MM.1S (cell line): ENCODE data around the gene ORC5.

Source experiments
- DNase-seq: peaks from one replicate; pipeline ENCODE4 v3.0.0-alpha.2; 2015
- H2AFZ ChIP-seq: fragments of 300-600 bp; sonication (generic); 2 replicates; pipeline ENCODE4 v1.6.0; 2016; ENCODE audit warnings: antibody characterized with exemption, low read length
- H3F3A ChIP-seq: fragments of 300-600 bp; sonication (generic); 2 replicates; pipeline ENCODE4 v1.6.1; 2016; ENCODE audit warnings: mild to moderate bottlenecking, antibody characterized with exemption, low read length, moderate library complexity, mixed read lengths; ENCODE audit not compliant: insufficient read depth
- H3K27ac ChIP-seq: fragments of 300-600 bp; sonication (generic); 2 replicates; pipeline ENCODE4 v1.5.1; 2016; ENCODE audit warnings: mild to moderate bottlenecking, low read length
- H3K27me3 ChIP-seq: fragments of 300-600 bp; sonication (generic); replicated peaks from 2 replicates; pipeline ENCODE4 v1.6.0; 2016; ENCODE audit warnings: low read length; ENCODE audit not compliant: insufficient read depth
- H3K36me3 ChIP-seq: fragments of 300-600 bp; sonication (generic); replicated peaks from 2 replicates; pipeline ENCODE4 v1.6.1; 2016; ENCODE audit warnings: mild to moderate bottlenecking, low read length, mixed read lengths; ENCODE audit not compliant: insufficient read depth
- H3K4me1 ChIP-seq: fragments of 300-600 bp; sonication (generic); 2 replicates; pipeline ENCODE4 v1.6.1; 2016; ENCODE audit warnings: low read length, mixed read lengths
- H3K4me2 ChIP-seq: fragments of 300-600 bp; sonication (generic); 2 replicates; pipeline ENCODE4 v1.6.0; 2016; ENCODE audit warnings: low read depth, low read length
- H3K4me3 ChIP-seq: fragments of 300-600 bp; sonication (generic); 2 replicates; pipeline ENCODE4 v1.5.1; 2016; ENCODE audit warnings: low read length, mixed read lengths
- H3K79me2 ChIP-seq: fragments of 300-600 bp; sonication (generic); 2 replicates; pipeline ENCODE4 v1.6.1; 2016; ENCODE audit warnings: mixed run types, low read length, mixed read lengths
- H3K9ac ChIP-seq: fragments of 300-600 bp; sonication (generic); 2 replicates; pipeline ENCODE4 v1.6.1; 2016; ENCODE audit warnings: low read length, mixed read lengths
- H3K9me2 ChIP-seq: fragments of 300-600 bp; sonication (generic); replicated peaks from 2 replicates; pipeline ENCODE4 v1.6.1; 2016; ENCODE audit warnings: mild to moderate bottlenecking, low read length, mixed read lengths; ENCODE audit not compliant: insufficient read depth
- H3K9me3 ChIP-seq: fragments of 300-600 bp; sonication (generic); replicated peaks from 2 replicates; pipeline ENCODE4 v1.6.1; 2016; ENCODE audit warnings: mild to moderate bottlenecking, low read length, mixed read lengths; ENCODE audit not compliant: insufficient read depth
- H4K20me1 ChIP-seq: fragments of 300-600 bp; sonication (generic); 2 replicates; pipeline ENCODE4 v1.6.1; 2016; ENCODE audit warnings: mild to moderate bottlenecking, low read length, moderate library complexity, mixed read lengths; ENCODE audit not compliant: insufficient read depth
- CTCF ChIP-seq: fragments of 300-600 bp; sonication (generic); IDR thresholded peaks from 2 replicates; pipeline ENCODE4 v1.5.1; 2016; ENCODE audit warnings: antibody characterized with exemption, low read length, mixed read lengths
- EZH2 ChIP-seq: fragments of 300-600 bp; sonication (generic); optimal IDR thresholded peaks from 2 replicates; pipeline ENCODE3; 2017; ENCODE audit warnings: low read depth, mild to moderate bottlenecking, antibody characterized with exemption, low read length, mixed read lengths
- EZH2phosphoT487 ChIP-seq: fragments of 300-600 bp; sonication (generic); IDR thresholded peaks from 2 replicates; pipeline ENCODE4 v1.6.1; 2018; ENCODE audit warnings: antibody characterized with exemption, low read length

The ORC5 gene

GRCh38 chr7:104136561-104136960, 71.3 kb downstream of the ORC5 start:
- no peak overlapping the region for H3K4me2 ChIP-seq
- H3K9me3 ChIP-seq = no peaks in the 10 kb centered on the region
- no peaks in the 10 kb centered on the region for H4K20me1 ChIP-seq
- H3K4me3 ChIP-seq = no peak overlapping the region
- H2AFZ ChIP-seq = no peak overlapping the region
- no peaks in the 10 kb centered on the region for H3K9me2 ChIP-seq
- no peak for DNase-seq
- no peaks in the 10 kb centered on the region for H3F3A ChIP-seq
- no peaks in the 10 kb centered on the region for H3K79me2 ChIP-seq
- no peaks in the 10 kb centered on the region for H3K36me3 ChIP-seq
- no peaks in the 10 kb centered on the region for H3K27me3 ChIP-seq
- TF ChIP-seq EZH2phosphoT487 (no peak), EZH2 (no peak), CTCF (no peak)
- no peaks in the 10 kb centered on the region for H3K4me1 ChIP-seq
- H3K27ac ChIP-seq = no peak overlapping the region
- H3K9ac ChIP-seq = no peak overlapping the region

- H3K9me3 ChIP-seq = no peaks in the 10 kb centered on the region
- DNase-seq = no peak
Measured at GRCh38 chr7:104135760-104136558, 71.9 kb downstream of the ORC5 start.

DNA sequence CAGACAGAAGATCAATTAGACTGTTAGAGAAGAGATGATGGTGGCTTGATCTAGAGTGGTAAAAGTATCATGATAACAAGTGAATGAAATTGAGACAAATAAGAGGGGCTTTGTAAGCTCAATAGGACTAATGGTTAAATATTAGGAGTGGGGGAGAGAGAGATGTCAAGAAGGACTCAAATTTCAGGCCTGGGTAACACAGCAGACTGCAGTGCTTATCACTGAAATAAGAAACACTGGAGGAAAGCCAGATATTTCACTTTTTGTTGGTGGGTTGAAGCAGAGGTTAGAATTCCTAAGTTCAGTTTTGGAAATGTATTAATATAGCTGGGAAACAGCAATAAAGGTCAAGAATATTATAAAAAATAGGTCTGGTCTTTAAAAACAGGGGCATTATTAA, 74.6 kb downstream of the ORC5 start:
- DNase-seq = no peak
- H3F3A ChIP-seq = no peaks in the 10 kb centered on the region
- H3K4me1 ChIP-seq = no peaks in the 10 kb centered on the region
- H3K27ac ChIP-seq = no peak overlapping the region
- no peaks in the 10 kb centered on the region for H4K20me1 ChIP-seq
- H3K27me3 ChIP-seq = no peaks in the 10 kb centered on the region
- no peaks in the 10 kb centered on the region for H3K36me3 ChIP-seq
- no peaks in the 10 kb centered on the region for H3K9me2 ChIP-seq
- H3K79me2 ChIP-seq = no peaks in the 10 kb centered on the region
- no peak overlapping the region for H3K9ac ChIP-seq
- no peak overlapping the region for H3K4me3 ChIP-seq
- TF ChIP-seq EZH2phosphoT487 (no peak), EZH2 (no peak), CTCF (no peak)
- H3K4me2 ChIP-seq = no peak overlapping the region
- H2AFZ ChIP-seq = no peak overlapping the region
- no peaks in the 10 kb centered on the region for H3K9me3 ChIP-seq

More at GRCh38 chr7:104135760-104136558, 71.9 kb downstream of the ORC5 start:
- Histone ChIP-seq H3K27ac (no peak overlapping the region), H4K20me1 (no peaks in the 10 kb centered on the region), H3K27me3 (no peaks in the 10 kb centered on the region), H3K79me2 (no peaks in the 10 kb centered on the region), H3K4me3 (no peak overlapping the region), H3K4me1 (no peaks in the 10 kb centered on the region), H3K9me2 (no peaks in the 10 kb centered on the region), H3K36me3 (no peaks in the 10 kb centered on the region), H3K9ac (no peak overlapping the region), H3K4me2 (no peak overlapping the region), H2AFZ (no peak overlapping the region), H3F3A (no peaks in the 10 kb centered on the region)
- TF ChIP-seq EZH2 = no peak
- no peak for TF ChIP-seq CTCF
- no peak for TF ChIP-seq EZH2phosphoT487
